Cardiac ventricle fibroblast (primary cell): Measurements from ENCODE around the gene XKRX. TPM values are rescaled to one million over a fixed set of nuclear protein-coding genes. Genes with fewer than 3 reads are reported as not detected.

Experiments
- total RNA-seq: library from RNA; depleted of rRNA; stranded (reverse); fragments of >200 nt; gene quantifications from 2 replicates; pipeline ENCODE4 v1.2.3, GENCODE V29; 2015

Gene XKRX
- not detected in 2 replicates for total RNA-seq

GRCh38 chrX:100928660-100929613 is at the start of gene XKRX:
TSS of gene XKRX (minus strand) at chrX:100928917. CDS start at chrX:100928304, 613 bp downstream.

GRCh38 chrX:100969408-100969807 is 40.7 kb upstream of the XKRX start, which contains the start of gene ARL13A:
TSS of gene ARL13A (plus strand) at chrX:100969708. CDS start at chrX:100973690, 3,982 bp downstream.

GRCh38 chrX:100874325-100874724 is 54.4 kb downstream of the XKRX start, which contains the start of gene NOX1:
TSS of gene NOX1 (minus strand) at chrX:100874359. CDS start at chrX:100874139, 220 bp downstream.

Other genes starting within 250 kb of the XKRX start
- gene SYTL4, start 196.8 kb downstream of the XKRX start, total RNA-seq: 1.3 and 2.0 TPM in 2 replicates
- 9.9 and 10.9 TPM in 2 replicates for gene CSTF2, start 108.5 kb downstream of the XKRX start, total RNA-seq
- not detected in 2 replicates for gene NOX1, start 54.6 kb downstream of the XKRX start, total RNA-seq
- not detected in 2 replicates for gene ARL13A, start 40.8 kb upstream of the XKRX start, total RNA-seq
- gene TRMT2B, start 123.2 kb upstream of the XKRX start, total RNA-seq: 5.3 and 6.6 TPM in 2 replicates
- 0.73 and 1.4 TPM in 2 replicates for gene TMEM35A, start 150.0 kb upstream of the XKRX start, total RNA-seq
- gene CENPI, start 169.3 kb upstream of the XKRX start, total RNA-seq: 0.44 and 1.9 TPM in 2 replicates